WI38 (cell line): ENCODE measurements around the gene EFNA5.

Experiments used
- H3K4me3 ChIP-seq: 2 replicates; pipeline ENCODE4 v1.5.1; 2011; ENCODE audit warnings: low read depth, mild to moderate bottlenecking, control low read depth, low read length
- TF ChIP-seq, protein P1 (sequence below): IDR thresholded peaks from 2 replicates; pipeline ENCODE4 v1.5.1; 2012; ENCODE audit warnings: low read depth, mild to moderate bottlenecking, control low read depth, low read length

EFNA5 gene

DNA sequence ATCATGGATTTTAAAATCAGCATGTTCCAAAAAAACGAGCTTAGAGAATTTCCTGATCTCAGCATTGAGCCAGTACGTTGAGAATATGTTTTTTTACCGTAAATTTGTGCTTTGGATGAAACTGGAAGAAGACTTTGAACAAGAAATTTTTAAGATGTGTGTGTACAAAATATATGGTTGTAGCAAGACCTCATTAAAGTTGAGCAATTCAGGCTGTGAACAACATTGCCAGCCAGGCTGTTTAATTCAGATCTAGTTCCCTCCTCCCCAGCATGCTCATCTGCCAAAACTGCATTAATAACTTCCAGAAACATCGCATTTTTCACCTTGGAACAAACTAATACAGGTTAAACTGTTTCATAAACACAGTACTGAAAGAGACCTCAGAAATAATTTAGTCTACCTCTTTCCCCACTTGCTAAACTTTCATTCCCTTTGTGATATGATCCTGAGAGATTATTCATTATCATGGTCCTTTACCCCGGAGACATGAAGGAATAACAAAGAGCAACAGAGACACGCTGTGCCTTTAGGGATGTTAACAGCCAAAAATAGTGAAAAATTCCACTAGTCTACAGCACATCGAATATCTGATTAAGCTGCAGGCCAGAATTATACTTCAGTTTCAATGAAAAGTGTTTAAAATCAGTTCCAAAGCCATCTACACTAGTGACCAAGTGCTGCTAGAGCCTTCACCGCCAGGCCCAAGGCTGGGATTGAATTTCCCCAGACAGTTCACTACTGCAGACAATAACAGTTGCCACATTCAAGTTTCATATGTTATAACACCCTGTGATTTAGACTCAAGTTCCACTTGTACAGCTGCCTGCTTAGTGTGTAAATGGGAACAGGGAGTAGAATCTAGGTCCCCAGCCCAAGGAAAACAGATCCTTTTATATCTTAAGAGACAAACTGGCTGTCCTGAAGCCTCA lies 89.6 kb downstream of the EFNA5 start:
- TF ChIP-seq, protein P1, sequence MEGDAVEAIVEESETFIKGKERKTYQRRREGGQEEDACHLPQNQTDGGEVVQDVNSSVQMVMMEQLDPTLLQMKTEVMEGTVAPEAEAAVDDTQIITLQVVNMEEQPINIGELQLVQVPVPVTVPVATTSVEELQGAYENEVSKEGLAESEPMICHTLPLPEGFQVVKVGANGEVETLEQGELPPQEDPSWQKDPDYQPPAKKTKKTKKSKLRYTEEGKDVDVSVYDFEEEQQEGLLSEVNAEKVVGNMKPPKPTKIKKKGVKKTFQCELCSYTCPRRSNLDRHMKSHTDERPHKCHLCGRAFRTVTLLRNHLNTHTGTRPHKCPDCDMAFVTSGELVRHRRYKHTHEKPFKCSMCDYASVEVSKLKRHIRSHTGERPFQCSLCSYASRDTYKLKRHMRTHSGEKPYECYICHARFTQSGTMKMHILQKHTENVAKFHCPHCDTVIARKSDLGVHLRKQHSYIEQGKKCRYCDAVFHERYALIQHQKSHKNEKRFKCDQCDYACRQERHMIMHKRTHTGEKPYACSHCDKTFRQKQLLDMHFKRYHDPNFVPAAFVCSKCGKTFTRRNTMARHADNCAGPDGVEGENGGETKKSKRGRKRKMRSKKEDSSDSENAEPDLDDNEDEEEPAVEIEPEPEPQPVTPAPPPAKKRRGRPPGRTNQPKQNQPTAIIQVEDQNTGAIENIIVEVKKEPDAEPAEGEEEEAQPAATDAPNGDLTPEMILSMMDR = no peak
- no peak overlapping the region for H3K4me3 ChIP-seq

DNA sequence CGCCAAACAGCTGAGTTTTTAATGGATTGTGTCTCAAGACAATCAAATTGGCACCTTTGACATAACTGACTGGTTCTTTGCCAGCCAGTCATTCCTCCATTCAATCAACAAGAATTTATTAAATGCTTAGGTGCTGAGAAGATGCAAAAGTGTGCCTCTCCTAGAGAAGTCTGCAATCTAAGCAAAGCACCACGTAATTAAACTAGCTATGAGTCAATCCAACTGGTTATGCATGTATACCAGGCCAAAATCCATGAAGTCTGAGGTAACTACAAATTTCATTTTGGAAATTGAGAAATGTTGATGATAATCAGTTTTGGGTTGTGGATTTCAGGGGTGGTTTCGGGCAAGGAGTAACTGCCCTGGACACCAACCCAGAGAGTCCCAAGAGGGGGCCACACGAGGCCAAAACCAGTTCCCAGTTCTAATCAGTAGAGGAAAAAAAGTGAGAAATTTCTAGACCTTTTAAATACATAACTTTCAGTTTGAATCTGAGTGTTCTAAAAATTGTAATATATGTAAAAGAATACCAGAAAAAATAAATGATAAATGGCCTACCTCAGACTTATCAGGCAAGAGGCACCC lies 92.6 kb downstream of the EFNA5 start:
- TF ChIP-seq, protein P1 = no peak
- H3K4me3 ChIP-seq = no peak overlapping the region

DNA sequence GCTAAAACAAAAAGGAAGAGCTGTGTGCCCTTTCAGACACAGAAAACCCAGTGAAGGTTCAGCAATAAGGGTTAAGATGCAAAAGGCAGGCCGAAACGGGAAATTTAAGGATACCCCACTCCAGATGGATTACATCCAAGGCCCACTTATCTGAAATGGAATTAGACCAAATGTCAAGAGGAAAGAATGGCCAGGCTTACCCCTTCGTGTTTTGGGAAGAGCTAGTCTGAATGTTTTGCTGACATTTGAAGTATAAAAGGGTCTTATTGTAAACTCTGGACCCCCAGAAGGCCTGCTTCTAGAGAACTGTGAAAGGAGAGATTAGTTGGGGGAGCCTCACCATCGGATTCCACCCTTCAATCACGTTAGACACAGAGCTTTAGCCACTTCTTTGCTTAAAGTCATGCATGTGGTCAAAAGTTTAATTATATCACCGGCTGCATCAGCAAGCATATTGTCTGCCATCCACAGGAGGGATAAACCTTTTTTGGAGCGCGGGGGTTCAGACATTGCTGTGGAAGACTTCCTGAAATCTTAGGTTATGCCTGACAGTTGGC lies 93.3 kb downstream of the EFNA5 start:
- TF ChIP-seq, protein P1 = no peak
- no peak overlapping the region for H3K4me3 ChIP-seq

GRCh38 chr5:107576736-107577393 lies 93.9 kb downstream of the EFNA5 start:
- TF ChIP-seq, protein P1 = no peak
- no peak overlapping the region for H3K4me3 ChIP-seq

DNA sequence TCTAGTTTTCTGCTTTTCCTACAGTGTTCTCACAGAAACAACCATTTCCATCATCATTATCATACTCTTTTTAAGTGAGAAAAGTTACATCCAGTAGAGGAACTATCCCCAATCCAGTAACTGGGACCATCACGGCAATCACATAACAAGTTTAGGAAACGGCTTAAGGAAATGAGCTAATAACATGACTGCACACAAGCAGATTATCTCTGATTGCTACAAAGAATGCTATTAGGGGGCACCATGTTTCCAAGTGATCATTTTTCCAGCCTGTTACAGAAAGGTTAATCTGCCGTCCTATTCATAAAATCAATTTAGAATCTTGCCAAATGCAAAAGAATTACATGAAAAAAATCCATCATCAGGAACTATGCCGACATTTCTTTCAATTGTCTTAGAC lies 94.6 kb downstream of the EFNA5 start:
- H3K4me3 ChIP-seq = no peak overlapping the region
- TF ChIP-seq, protein P1 = no peak

DNA sequence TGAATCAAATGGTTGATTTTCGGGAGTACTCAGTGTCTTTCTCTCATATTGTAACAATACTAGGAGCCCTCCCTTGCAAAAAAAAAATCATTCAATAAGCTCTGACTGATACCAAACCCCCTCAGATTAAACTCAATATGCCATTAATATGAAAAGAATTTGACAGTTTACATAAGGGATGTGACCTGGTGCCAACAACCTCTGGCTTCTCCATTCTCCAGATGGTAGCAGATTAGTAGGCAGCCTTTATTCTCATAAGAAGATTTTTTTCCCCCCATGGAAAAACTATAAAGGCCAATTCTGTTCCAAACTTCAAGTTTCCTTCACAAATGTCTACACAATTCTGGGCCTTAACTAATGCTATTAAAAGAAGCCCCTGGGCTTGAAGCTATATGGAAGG lies 96.5 kb downstream of the EFNA5 start:
- no peak overlapping the region for H3K4me3 ChIP-seq
- TF ChIP-seq, protein P1 = no peak
